ENCODE data around the gene C6orf132. TPM values are rescaled to one million over a fixed set of nuclear protein-coding genes. Genes with fewer than 3 reads are reported as not detected.

Gene C6orf132
- total RNA-seq, 1 experiment from 2014 or later: 66.0 TPM

DNA sequence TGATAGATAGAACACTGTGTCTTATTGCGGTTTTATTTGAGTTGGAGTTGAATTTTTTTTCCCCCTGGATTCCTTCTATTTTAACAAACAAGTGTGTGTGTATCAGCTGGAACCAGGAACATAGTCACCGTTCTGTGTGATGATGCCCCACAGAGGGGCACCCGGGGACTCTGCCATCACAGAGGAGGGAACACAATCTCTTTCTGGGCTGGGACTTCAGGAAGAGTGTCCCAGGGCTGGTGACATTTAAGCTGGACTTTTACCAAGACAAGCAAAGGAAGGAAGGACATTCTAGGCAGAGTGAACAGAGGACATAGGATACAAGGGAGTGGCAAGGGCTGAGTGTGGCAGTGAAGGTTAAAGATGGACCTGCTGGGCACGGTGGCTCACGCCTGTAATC, 58.9 kb downstream of the C6orf132 start:
- TF ChIP-seq EZH2phosphoT487 (IDR thresholded peaks at IDR 0.05; ENCODE audit: borderline replicate concordance, low read length) (no peak), EZH2 (IDR thresholded peaks at IDR 0.05; ENCODE audit: low read length, unreplicated experiment) (no peak)
- TF ChIP-seq, protein P1, sequence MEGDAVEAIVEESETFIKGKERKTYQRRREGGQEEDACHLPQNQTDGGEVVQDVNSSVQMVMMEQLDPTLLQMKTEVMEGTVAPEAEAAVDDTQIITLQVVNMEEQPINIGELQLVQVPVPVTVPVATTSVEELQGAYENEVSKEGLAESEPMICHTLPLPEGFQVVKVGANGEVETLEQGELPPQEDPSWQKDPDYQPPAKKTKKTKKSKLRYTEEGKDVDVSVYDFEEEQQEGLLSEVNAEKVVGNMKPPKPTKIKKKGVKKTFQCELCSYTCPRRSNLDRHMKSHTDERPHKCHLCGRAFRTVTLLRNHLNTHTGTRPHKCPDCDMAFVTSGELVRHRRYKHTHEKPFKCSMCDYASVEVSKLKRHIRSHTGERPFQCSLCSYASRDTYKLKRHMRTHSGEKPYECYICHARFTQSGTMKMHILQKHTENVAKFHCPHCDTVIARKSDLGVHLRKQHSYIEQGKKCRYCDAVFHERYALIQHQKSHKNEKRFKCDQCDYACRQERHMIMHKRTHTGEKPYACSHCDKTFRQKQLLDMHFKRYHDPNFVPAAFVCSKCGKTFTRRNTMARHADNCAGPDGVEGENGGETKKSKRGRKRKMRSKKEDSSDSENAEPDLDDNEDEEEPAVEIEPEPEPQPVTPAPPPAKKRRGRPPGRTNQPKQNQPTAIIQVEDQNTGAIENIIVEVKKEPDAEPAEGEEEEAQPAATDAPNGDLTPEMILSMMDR (conservative IDR thresholded peaks at IDR 0.05; ENCODE audit: low read depth, low read length): no peak
- ChIA-PET CTCF (no interaction called here), POLR2A (ENCODE audit: unreplicated experiment) (no interaction called here)
- no TSS peak for BruUV-seq (replicated peaks)
- Histone ChIP-seq H3K79me2 (ENCODE audit: low read length) (no peaks in the 10 kb centered on the region), H3K4me1 (ENCODE audit: insufficient read depth, low read length) (peaks cover 16% of the 10 kb centered on the region), H4K20me1 (ENCODE audit: low read length) (no peaks in the 10 kb centered on the region), H3K4me3 (ENCODE audit: low read length) (no peak overlapping the region), H3K9me3 (ENCODE audit: low read length) (no peaks in the 10 kb centered on the region), H3K27me3 (ENCODE audit: low read length) (no peaks in the 10 kb centered on the region), H2AFZ (ENCODE audit: low read length) (no peak overlapping the region), H3K27ac (ENCODE audit: low read length) (no peak overlapping the region), H3K9me2 (replicated peaks; ENCODE audit: low read length) (no peaks in the 10 kb centered on the region), H3K4me2 (ENCODE audit: low read length) (no peak overlapping the region), H3K9ac (ENCODE audit: low read length) (no peak overlapping the region), H3F3A (ENCODE audit: low read length, unreplicated experiment) (no peaks in the 10 kb centered on the region), H3K36me3 (ENCODE audit: low read depth, low read length) (no peaks in the 10 kb centered on the region; the same call in 1 of the 2 replicates)
- DNase-seq (no peak), ATAC-seq (no peak)
- intact Hi-C loops (cut with micrococcal nuclease): no loop called here

DNA sequence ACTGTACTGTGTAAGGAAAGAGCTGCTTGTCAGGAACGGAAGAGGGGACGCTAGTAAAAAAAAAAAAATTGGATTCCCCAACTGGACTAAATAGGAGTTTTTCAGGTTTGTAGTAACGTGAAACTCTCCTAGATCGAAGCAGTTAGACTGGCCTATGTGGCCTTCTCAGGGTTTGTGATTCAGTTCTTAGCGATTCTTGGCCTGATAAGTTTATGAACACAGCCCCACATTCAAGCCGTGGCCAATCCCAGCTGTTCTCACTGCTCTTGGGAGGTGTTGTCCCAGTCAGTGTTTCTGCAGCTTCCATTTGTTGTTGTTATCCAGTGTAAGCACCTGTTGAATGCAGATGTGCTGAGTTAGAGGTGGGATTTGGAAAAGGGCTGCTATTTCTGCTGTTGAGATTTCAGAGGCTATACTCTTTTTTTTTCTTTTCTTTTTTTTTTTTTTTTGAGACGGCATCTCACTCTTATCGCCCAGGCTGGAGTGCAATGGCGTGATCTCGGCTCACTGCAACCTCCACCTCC, 62.4 kb downstream of the C6orf132 start:
- Histone ChIP-seq H3K9me3 (ENCODE audit: low read length) (no peaks in the 10 kb centered on the region), H3K27ac (ENCODE audit: low read length) (no peak overlapping the region), H3F3A (ENCODE audit: low read length, unreplicated experiment) (no peaks in the 10 kb centered on the region), H3K9ac (ENCODE audit: low read length) (no peak overlapping the region), H3K27me3 (ENCODE audit: low read length) (no peaks in the 10 kb centered on the region), H3K4me2 (ENCODE audit: low read length) (no peak overlapping the region), H3K79me2 (ENCODE audit: low read length) (no peaks in the 10 kb centered on the region), H3K9me2 (replicated peaks; ENCODE audit: low read length) (no peaks in the 10 kb centered on the region), H3K4me1 (ENCODE audit: insufficient read depth, low read length) (peaks cover 4% of the 10 kb centered on the region; the same call in 1 of the 2 replicates), H3K36me3 (ENCODE audit: low read depth, low read length) (no peaks in the 10 kb centered on the region; the same call in 1 of the 2 replicates), H3K4me3 (ENCODE audit: low read length) (no peak overlapping the region), H4K20me1 (ENCODE audit: low read length) (no peaks in the 10 kb centered on the region), H2AFZ (ENCODE audit: low read length) (no peak overlapping the region)
- ChIA-PET POLR2A (ENCODE audit: unreplicated experiment) (interaction anchor here (0.6 kb wide), 1 partner anchor 38 kb away, joined by 3 read pairs; no protein-coding TSS in a partner anchor), CTCF (interaction anchor here (0.6 kb wide), 1 partner anchor 82 kb away, joined by 3 read pairs; no protein-coding TSS in a partner anchor)
- TF ChIP-seq EZH2phosphoT487 (IDR thresholded peaks at IDR 0.05; ENCODE audit: borderline replicate concordance, low read length) (no peak), EZH2 (IDR thresholded peaks at IDR 0.05; ENCODE audit: low read length, unreplicated experiment) (no peak)
- TF ChIP-seq, protein P1 (conservative IDR thresholded peaks at IDR 0.05; ENCODE audit: low read depth, low read length): no peak
- intact Hi-C loops (cut with micrococcal nuclease): no loop called here
- no peak for DNase-seq
- BruUV-seq (replicated peaks): no TSS peak
- no peak for ATAC-seq

DNA sequence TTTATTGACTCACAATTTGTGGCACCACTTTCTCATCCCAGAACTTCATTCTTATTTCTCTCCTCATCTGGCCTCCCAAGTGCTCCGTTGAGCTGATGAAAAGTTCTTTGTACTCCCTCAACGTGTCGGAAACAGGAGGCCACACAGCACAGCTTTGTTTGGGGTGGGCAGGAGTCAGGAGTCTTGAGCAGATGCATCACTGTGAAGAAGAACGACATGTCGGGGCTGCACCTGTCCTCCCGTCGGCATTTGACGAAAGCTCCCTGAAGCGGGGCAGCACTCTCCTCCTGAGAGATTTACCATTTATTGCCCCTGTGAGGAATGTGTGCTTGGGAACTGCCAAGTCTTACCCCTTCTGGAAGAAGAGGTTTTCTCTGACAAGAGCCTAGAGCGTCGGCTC, 64.0 kb downstream of the C6orf132 start:
- POLR2A ChIA-PET (ENCODE audit: unreplicated experiment): no interaction called here
- BruUV-seq (replicated peaks): TSS peak; percentile 14
- intact Hi-C loops (cut with micrococcal nuclease): no loop called here

More for the DNA sequence above, 64.0 kb downstream of the C6orf132 start:
- Histone ChIP-seq H3K79me2 (ENCODE audit: low read length) (no peaks in the 10 kb centered on the region), H3K4me3 (ENCODE audit: low read length) (no peak overlapping the region), H3K27me3 (ENCODE audit: low read length) (no peaks in the 10 kb centered on the region), H3K27ac (ENCODE audit: low read length) (no peak overlapping the region), H3K9me3 (ENCODE audit: low read length) (no peaks in the 10 kb centered on the region), H3K4me2 (ENCODE audit: low read length) (no peak overlapping the region), H2AFZ (ENCODE audit: low read length) (no peak overlapping the region), H3K9me2 (replicated peaks; ENCODE audit: low read length) (no peaks in the 10 kb centered on the region), H3K4me1 (ENCODE audit: insufficient read depth, low read length) (peaks cover 4% of the 10 kb centered on the region; the same call in 1 of the 2 replicates), H4K20me1 (ENCODE audit: low read length) (no peaks in the 10 kb centered on the region), H3K36me3 (ENCODE audit: low read depth, low read length) (no peaks in the 10 kb centered on the region; the same call in 1 of the 2 replicates), H3K9ac (ENCODE audit: low read length) (no peak overlapping the region), H3F3A (ENCODE audit: low read length, unreplicated experiment) (no peaks in the 10 kb centered on the region)
- CTCF ChIA-PET: no interaction called here
- ATAC-seq: no peak
- DNase-seq: no peak
- TF ChIP-seq EZH2 (IDR thresholded peaks at IDR 0.05; ENCODE audit: low read length, unreplicated experiment) (no peak), EZH2phosphoT487 (IDR thresholded peaks at IDR 0.05; ENCODE audit: borderline replicate concordance, low read length) (no peak)
- TF ChIP-seq, protein P1 (conservative IDR thresholded peaks at IDR 0.05; ENCODE audit: low read depth, low read length): no peak

Measured in PC-3 (cell line).